Liver (tissue), 9 donors: ENCODE results near the gene LRIT1. TPM values are rescaled to one million over a fixed set of nuclear protein-coding genes. Genes with fewer than 3 reads are reported as not detected.

Experiments
- DNase-seq: peaks from one replicate; pipeline ENCODE4 v3.0.0-alpha.2; 2017; ENCODE audit warnings: low spot score
- H3K27ac ChIP-seq, 2 donors: one replicate each; pipeline ENCODE4 v1.7.0; 2013; ENCODE audit warnings: inconsistent platforms in 2 of 2, low read length in 2 of 2, control low read depth in 1 of 2, low read depth in 1 of 2, mild to moderate bottlenecking in 1 of 2
- H3K27me3 ChIP-seq, 4 donors: one replicate each; pipeline versions ENCODE4 v1.6.1 to v1.7.0; 2013; ENCODE audit warnings: low read length in 3 of 4, inconsistent platforms in 1 of 4, mild to moderate bottlenecking in 1 of 4, moderate library complexity in 1 of 4; ENCODE audit not compliant: control insufficient read depth in 4 of 4, insufficient read depth in 4 of 4
- H3K36me3 ChIP-seq, 4 donors: one replicate each; pipeline versions ENCODE4 v1.6.1 to v1.7.0; 2013; ENCODE audit warnings: low read length in 3 of 4, mild to moderate bottlenecking in 3 of 4, low read depth in 1 of 4, moderate library complexity in 1 of 4; ENCODE audit not compliant: control insufficient read depth in 4 of 4, insufficient read depth in 3 of 4
- H3K4me1 ChIP-seq, 4 donors: one replicate each; pipeline versions ENCODE4 v1.6.1 to v1.7.0; 2013; ENCODE audit warnings: low read length in 3 of 4, mild to moderate bottlenecking in 3 of 4, moderate library complexity in 1 of 4; ENCODE audit not compliant: control insufficient read depth in 4 of 4, insufficient read depth in 4 of 4
- H3K4me3 ChIP-seq, 3 donors: one replicate each; pipeline versions ENCODE4 v1.6.1 to v1.7.0; 2013; ENCODE audit warnings: low read length in 3 of 3, control low read depth in 1 of 3, low read depth in 1 of 3, mild to moderate bottlenecking in 1 of 3
- H3K9ac ChIP-seq, 2 donors: one replicate each; pipeline ENCODE4 v1.7.0; 2013; ENCODE audit warnings: low read length in 2 of 2, mild to moderate bottlenecking in 2 of 2, moderate library complexity in 2 of 2, control low read depth in 1 of 2, low read depth in 1 of 2
- H3K9me3 ChIP-seq, 4 donors: one replicate each; pipeline versions ENCODE4 v1.6.1 to v1.7.0; 2013; ENCODE audit warnings: low read length in 3 of 4; ENCODE audit not compliant: control insufficient read depth in 4 of 4
- FOXA1 ChIP-seq: IDR thresholded peaks from 2 replicates; pipeline ENCODE4 v1.6.1; 2016; ENCODE audit warnings: antibody characterized with exemption
- GABPA ChIP-seq, 2 donors: IDR thresholded peaks in 1 of 2; conservative IDR thresholded peaks in 1 of 2; 2 replicates each; pipeline ENCODE4 v1.6.1; 2016; ENCODE audit warnings: antibody characterized with exemption in 2 of 2, mild to moderate bottlenecking in 1 of 2, moderate library complexity in 1 of 2
- HNF4A ChIP-seq, 2 donors: conservative IDR thresholded peaks; 2 replicates each; pipeline ENCODE4 v1.6.1; 2016; ENCODE audit warnings: antibody characterized with exemption in 2 of 2, mild to moderate bottlenecking in 2 of 2
- MAX ChIP-seq: IDR thresholded peaks from 2 replicates; pipeline ENCODE4 v1.6.1; 2016; ENCODE audit warnings: antibody characterized with exemption
- RAD21 ChIP-seq, 2 donors: IDR thresholded peaks; 2 replicates each; pipeline ENCODE4 v1.6.1; 2016; ENCODE audit warnings: antibody characterized with exemption in 2 of 2, mild to moderate bottlenecking in 2 of 2
- SP1 ChIP-seq: IDR thresholded peaks from 2 replicates; pipeline ENCODE4 v1.6.1; 2018; ENCODE audit warnings: antibody characterized with exemption, mild to moderate bottlenecking
- TAF1 ChIP-seq: conservative IDR thresholded peaks from 2 replicates; pipeline ENCODE4 v1.6.1; 2016; ENCODE audit warnings: antibody characterized with exemption, mild to moderate bottlenecking
- YY1 ChIP-seq: IDR thresholded peaks from 2 replicates; pipeline ENCODE4 v1.6.1; 2016; ENCODE audit warnings: antibody characterized with exemption, mild to moderate bottlenecking
- WGBS: extraction: QIAGEN DNeasy Blood & Tissue Kit; methylation state at CpG from one replicate; pipeline ENCODE4 v1.1.7; 2013; 5-methylcytosine and 5-hydroxymethylcytosine counted together
- polyA plus RNA-seq, 2 donors: library from polyadenylated mRNA; stranded (reverse) in 1 of 2; unstranded in 1 of 2; fragments of 200-250 nt in 1 of 2; fragments of >200 nt in 1 of 2; fragmentation: Nextera tagmentation in 1 of 2; extraction: Ambion mirVana in 1 of 2; gene quantifications; one replicate each; pipeline versions ENCODE4 v1.2.1 to v1.2.3, GENCODE V29; 2013 to 2015
- total RNA-seq, 2 donors: library from RNA; depleted of rRNA; stranded (reverse); fragments of >200 nt; gene quantifications; one replicate each; pipeline ENCODE4 v1.2.3, GENCODE V29; 2014
- TF ChIP-seq, protein P1 (sequence below): IDR thresholded peaks from 2 replicates; pipeline ENCODE4 v1.6.1; 2016; ENCODE audit warnings: antibody characterized with exemption, mild to moderate bottlenecking
- TF ChIP-seq, protein P2 (sequence below): fragments of 150-350 bp; IDR thresholded peaks from 2 replicates; pipeline ENCODE4 v1.5.1; 2017; ENCODE audit warnings: improper control_type of control experiment, low read depth, low read length; ENCODE audit not compliant: missing input control
- donor health status: healthy.
- donor health status: healthy.
- donor health status: healthy.
- donor health status: healthy.
- donor health status: healthy.

The LRIT1 gene
- total and polyA plus RNA-seq, 4 donors = not detected

GRCh38 chr10:84190621-84191020 is 50.7 kb downstream of the LRIT1 start:
- Histone ChIP-seq H3K27ac (no peak overlapping the region), H3K9ac (no peak overlapping the region), H3K9me3 (no peaks in the 10 kb centered on the region), H3K4me3 (no peak overlapping the region), H3K27me3 (peaks cover 0 to 11% (median 5%) of the 10 kb centered on the region in 4 donors), H3K4me1 (peaks cover 4 to 10% (median 7%) of the 10 kb centered on the region in 4 donors), H3K36me3 (no peaks in the 10 kb centered on the region)
- TF ChIP-seq RAD21 (IDR thresholded peaks at IDR 0.05) (no peak), GABPA (IDR thresholded peaks at IDR 0.05 in 1 of 2, conservative IDR thresholded peaks at IDR 0.05 in 1 of 2) (no peak)
- no peak for DNase-seq
- 82% methylated on average over 3 of the region's 3 CpGs for WGBS

DNA sequence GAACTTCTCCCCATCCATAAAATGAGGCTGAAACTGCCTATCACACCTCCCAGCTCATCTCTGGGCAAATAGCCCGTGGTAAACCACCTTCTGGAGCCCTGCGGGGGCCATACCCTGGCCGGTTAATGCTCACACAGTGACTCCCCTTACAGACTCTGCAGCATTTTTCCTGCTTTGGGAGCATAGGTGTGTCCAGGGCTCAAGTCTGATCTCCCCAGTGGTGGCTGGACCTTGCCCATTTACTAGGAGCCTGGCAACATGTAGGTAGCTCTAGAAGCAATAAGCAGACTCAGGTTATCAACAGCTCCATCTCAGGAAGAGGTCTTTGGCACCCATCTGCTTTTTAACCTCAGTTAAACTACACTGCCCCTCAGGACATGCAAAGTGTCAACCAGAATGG is 52.5 kb downstream of the LRIT1 start:
- no peak overlapping the region for H3K4me3 ChIP-seq
- WGBS = 62% methylated on average over 3 of the region's 3 CpGs
- no peaks in the 10 kb centered on the region for H3K36me3 ChIP-seq
- H3K27ac ChIP-seq = no peak overlapping the region
- DNase-seq = no peak
- TF ChIP-seq TAF1 (no peak), MAX (no peak), SP1 (no peak)
- H3K9ac ChIP-seq = no peak overlapping the region
- no peaks in the 10 kb centered on the region for H3K4me1 ChIP-seq
- H3K27me3 ChIP-seq = peaks cover 0 to 1% (median 0%) of the 10 kb centered on the region in 4 donors
- no peaks in the 10 kb centered on the region for H3K9me3 ChIP-seq

GRCh38 chr10:84185526-84186175 is 55.7 kb downstream of the LRIT1 start:
- no peak for DNase-seq

More at GRCh38 chr10:84185526-84186175, 55.7 kb downstream of the LRIT1 start:
- WGBS = 65% methylated on average over 11 of the region's 11 CpGs
- TF ChIP-seq, protein P1, sequence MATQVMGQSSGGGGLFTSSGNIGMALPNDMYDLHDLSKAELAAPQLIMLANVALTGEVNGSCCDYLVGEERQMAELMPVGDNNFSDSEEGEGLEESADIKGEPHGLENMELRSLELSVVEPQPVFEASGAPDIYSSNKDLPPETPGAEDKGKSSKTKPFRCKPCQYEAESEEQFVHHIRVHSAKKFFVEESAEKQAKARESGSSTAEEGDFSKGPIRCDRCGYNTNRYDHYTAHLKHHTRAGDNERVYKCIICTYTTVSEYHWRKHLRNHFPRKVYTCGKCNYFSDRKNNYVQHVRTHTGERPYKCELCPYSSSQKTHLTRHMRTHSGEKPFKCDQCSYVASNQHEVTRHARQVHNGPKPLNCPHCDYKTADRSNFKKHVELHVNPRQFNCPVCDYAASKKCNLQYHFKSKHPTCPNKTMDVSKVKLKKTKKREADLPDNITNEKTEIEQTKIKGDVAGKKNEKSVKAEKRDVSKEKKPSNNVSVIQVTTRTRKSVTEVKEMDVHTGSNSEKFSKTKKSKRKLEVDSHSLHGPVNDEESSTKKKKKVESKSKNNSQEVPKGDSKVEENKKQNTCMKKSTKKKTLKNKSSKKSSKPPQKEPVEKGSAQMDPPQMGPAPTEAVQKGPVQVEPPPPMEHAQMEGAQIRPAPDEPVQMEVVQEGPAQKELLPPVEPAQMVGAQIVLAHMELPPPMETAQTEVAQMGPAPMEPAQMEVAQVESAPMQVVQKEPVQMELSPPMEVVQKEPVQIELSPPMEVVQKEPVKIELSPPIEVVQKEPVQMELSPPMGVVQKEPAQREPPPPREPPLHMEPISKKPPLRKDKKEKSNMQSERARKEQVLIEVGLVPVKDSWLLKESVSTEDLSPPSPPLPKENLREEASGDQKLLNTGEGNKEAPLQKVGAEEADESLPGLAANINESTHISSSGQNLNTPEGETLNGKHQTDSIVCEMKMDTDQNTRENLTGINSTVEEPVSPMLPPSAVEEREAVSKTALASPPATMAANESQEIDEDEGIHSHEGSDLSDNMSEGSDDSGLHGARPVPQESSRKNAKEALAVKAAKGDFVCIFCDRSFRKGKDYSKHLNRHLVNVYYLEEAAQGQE = no peak
- TF ChIP-seq YY1 (no peak), SP1 (no peak), HNF4A (conservative IDR thresholded peaks at IDR 0.05) (no peak), RAD21 (IDR thresholded peaks at IDR 0.05) (no peak), GABPA (IDR thresholded peaks at IDR 0.05 in 1 of 2, conservative IDR thresholded peaks at IDR 0.05 in 1 of 2) (no peak), FOXA1 (no peak)
- TF ChIP-seq, protein P2, sequence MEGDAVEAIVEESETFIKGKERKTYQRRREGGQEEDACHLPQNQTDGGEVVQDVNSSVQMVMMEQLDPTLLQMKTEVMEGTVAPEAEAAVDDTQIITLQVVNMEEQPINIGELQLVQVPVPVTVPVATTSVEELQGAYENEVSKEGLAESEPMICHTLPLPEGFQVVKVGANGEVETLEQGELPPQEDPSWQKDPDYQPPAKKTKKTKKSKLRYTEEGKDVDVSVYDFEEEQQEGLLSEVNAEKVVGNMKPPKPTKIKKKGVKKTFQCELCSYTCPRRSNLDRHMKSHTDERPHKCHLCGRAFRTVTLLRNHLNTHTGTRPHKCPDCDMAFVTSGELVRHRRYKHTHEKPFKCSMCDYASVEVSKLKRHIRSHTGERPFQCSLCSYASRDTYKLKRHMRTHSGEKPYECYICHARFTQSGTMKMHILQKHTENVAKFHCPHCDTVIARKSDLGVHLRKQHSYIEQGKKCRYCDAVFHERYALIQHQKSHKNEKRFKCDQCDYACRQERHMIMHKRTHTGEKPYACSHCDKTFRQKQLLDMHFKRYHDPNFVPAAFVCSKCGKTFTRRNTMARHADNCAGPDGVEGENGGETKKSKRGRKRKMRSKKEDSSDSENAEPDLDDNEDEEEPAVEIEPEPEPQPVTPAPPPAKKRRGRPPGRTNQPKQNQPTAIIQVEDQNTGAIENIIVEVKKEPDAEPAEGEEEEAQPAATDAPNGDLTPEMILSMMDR = no peak
- Histone ChIP-seq H3K9ac (no peak overlapping the region), H3K4me3 (no peak overlapping the region), H3K27ac (no peak overlapping the region), H3K4me1 (no peaks in the 10 kb centered on the region), H3K36me3 (no peaks in the 10 kb centered on the region), H3K27me3 (no peaks in the 10 kb centered on the region), H3K9me3 (no peaks in the 10 kb centered on the region)
